Activated T-helper 17 cell treated with anti-CD3 and anti-CD28 coated beads, Interleukin-2, amount 50 U/mL, for 72 hours (primary cell): ENCODE measurements around the gene WNK2. TPM values are rescaled to one million over a fixed set of nuclear protein-coding genes. Genes with fewer than 3 reads are reported as not detected.

Experiments
- ATAC-seq: fragments of 150-1000 bp; cut with Tn5 transposase; replicated peaks from 2 replicates; pipeline ENCODE4 v1.10.0; 2021; ENCODE audit warnings: mild to moderate bottlenecking, moderate library complexity
- H3K27ac Mint-ChIP-seq: one replicate; pipeline ENCODE4 v1.8.0; 2022; ENCODE audit warnings: mixed read lengths
- H3K27me3 Mint-ChIP-seq: one replicate; pipeline ENCODE4 v1.8.0; 2022; ENCODE audit warnings: mixed read lengths
- H3K36me3 Mint-ChIP-seq: one replicate; pipeline ENCODE4 v1.8.0; 2022; ENCODE audit warnings: low read depth, mild to moderate bottlenecking, mixed read lengths
- H3K4me1 Mint-ChIP-seq: one replicate; pipeline ENCODE4 v1.8.0; 2022; ENCODE audit warnings: mixed read lengths
- H3K4me3 Mint-ChIP-seq: one replicate; pipeline ENCODE4 v1.8.0; 2022; ENCODE audit warnings: mild to moderate bottlenecking, mixed read lengths
- H3K9me3 Mint-ChIP-seq: one replicate; pipeline ENCODE4 v1.8.0; 2022; ENCODE audit warnings: mixed read lengths
- total RNA-seq, 2 donors: library from RNA; stranded (reverse); gene quantifications; one replicate each; pipeline ENCODE4 v1.2.3, GENCODE V29; 2022

Gene WNK2
- total RNA-seq, 2 donors from 2014 or later, result 0.39 to 0.93 TPM

GRCh38 chr9:93288341-93288740 is 104.4 kb downstream of the WNK2 start:
- Mint-ChIP-seq H3K4me1 (no peaks in the 10 kb centered on the region), H3K36me3 (no peaks in the 10 kb centered on the region), H3K4me3 (no peak overlapping the region), H3K27ac (no peak overlapping the region), H3K27me3 (peaks cover 13% of the 10 kb centered on the region), H3K9me3 (peaks cover 7% of the 10 kb centered on the region)
- no peak for ATAC-seq

GRCh38 chr9:93288891-93289883 is 105.2 kb downstream of the WNK2 start:
- H3K27me3 Mint-ChIP-seq, result peaks cover 7% of the 10 kb centered on the region
- H3K27ac Mint-ChIP-seq, result no peak overlapping the region
- H3K4me3 Mint-ChIP-seq, result no peak overlapping the region
- ATAC-seq, result no peak
- H3K4me1 Mint-ChIP-seq, result no peaks in the 10 kb centered on the region
- no peaks in the 10 kb centered on the region for H3K36me3 Mint-ChIP-seq
- H3K9me3 Mint-ChIP-seq, result peaks cover under 1% of the 10 kb centered on the region

- Mint-ChIP-seq H3K4me3 (no peak overlapping the region), H3K9me3 (no peaks in the 10 kb centered on the region), H3K4me1 (no peaks in the 10 kb centered on the region), H3K36me3 (no peaks in the 10 kb centered on the region), H3K27me3 (peaks cover 6% of the 10 kb centered on the region), H3K27ac (no peak overlapping the region)
- no peak for ATAC-seq
These were observed 106.8 kb downstream of the WNK2 start for GRCh38 chr9:93290495-93291434.

GRCh38 chr9:93291536-93292287 is 107.8 kb downstream of the WNK2 start:
- H3K4me3 Mint-ChIP-seq, result no peak overlapping the region
- ATAC-seq, result no peak
- no peaks in the 10 kb centered on the region for H3K9me3 Mint-ChIP-seq
- H3K27ac Mint-ChIP-seq, result no peak overlapping the region
- peaks cover 5% of the 10 kb centered on the region for H3K27me3 Mint-ChIP-seq
- H3K4me1 Mint-ChIP-seq, result no peaks in the 10 kb centered on the region
- H3K36me3 Mint-ChIP-seq, result no peaks in the 10 kb centered on the region

- Mint-ChIP-seq H3K36me3 (no peaks in the 10 kb centered on the region), H3K9me3 (no peaks in the 10 kb centered on the region), H3K4me1 (peaks cover 3% of the 10 kb centered on the region), H3K27me3 (peaks cover 2% of the 10 kb centered on the region), H3K4me3 (no peak overlapping the region), H3K27ac (no peak overlapping the region)
- no peak for ATAC-seq
These were observed 108.3 kb downstream of the WNK2 start for GRCh38 chr9:93292288-93292615.

- no peak overlapping the region for H3K27ac Mint-ChIP-seq
- H3K4me3 Mint-ChIP-seq, result no peak overlapping the region
- peaks cover 4% of the 10 kb centered on the region for H3K4me1 Mint-ChIP-seq
- no peaks in the 10 kb centered on the region for H3K9me3 Mint-ChIP-seq
- no peaks in the 10 kb centered on the region for H3K27me3 Mint-ChIP-seq
- no peak for ATAC-seq
- H3K36me3 Mint-ChIP-seq, result no peaks in the 10 kb centered on the region
These were observed 108.9 kb downstream of the WNK2 start for GRCh38 chr9:93292664-93293328.

- H3K36me3 Mint-ChIP-seq, result no peaks in the 10 kb centered on the region
- no peak for ATAC-seq
- H3K27me3 Mint-ChIP-seq, result no peaks in the 10 kb centered on the region
- H3K4me1 Mint-ChIP-seq, result peaks cover 4% of the 10 kb centered on the region
- H3K27ac Mint-ChIP-seq, result peak overlapping the region; percentile 21
- no peak overlapping the region for H3K4me3 Mint-ChIP-seq
- H3K9me3 Mint-ChIP-seq, result no peaks in the 10 kb centered on the region
These were observed 110.1 kb downstream of the WNK2 start for GRCh38 chr9:93294011-93294410.

- H3K27ac Mint-ChIP-seq, result no peak overlapping the region
These were observed 111.1 kb downstream of the WNK2 start for GRCh38 chr9:93295031-93295430.

GRCh38 chr9:93295456-93296076 is 111.6 kb downstream of the WNK2 start:
- peaks cover 4% of the 10 kb centered on the region for H3K4me1 Mint-ChIP-seq
- no peaks in the 10 kb centered on the region for H3K36me3 Mint-ChIP-seq
- H3K27ac Mint-ChIP-seq, result no peak overlapping the region
- no peaks in the 10 kb centered on the region for H3K27me3 Mint-ChIP-seq
- H3K4me3 Mint-ChIP-seq, result no peak overlapping the region
- ATAC-seq, result no peak
- no peaks in the 10 kb centered on the region for H3K9me3 Mint-ChIP-seq

More at GRCh38 chr9:93295031-93295430, 111.1 kb downstream of the WNK2 start:
- Mint-ChIP-seq H3K4me3 (no peak overlapping the region), H3K4me1 (peaks cover 4% of the 10 kb centered on the region), H3K36me3 (no peaks in the 10 kb centered on the region), H3K27me3 (no peaks in the 10 kb centered on the region), H3K9me3 (no peaks in the 10 kb centered on the region)
- ATAC-seq, result no peak

GRCh38 chr9:93296889-93297480 is 113.0 kb downstream of the WNK2 start:
- Mint-ChIP-seq H3K9me3 (no peaks in the 10 kb centered on the region), H3K36me3 (no peaks in the 10 kb centered on the region), H3K27me3 (no peaks in the 10 kb centered on the region), H3K4me1 (peaks cover 8% of the 10 kb centered on the region), H3K4me3 (no peak overlapping the region), H3K27ac (peak overlapping the region; percentile 52)
- no peak for ATAC-seq

GRCh38 chr9:93297659-93298497 is 113.9 kb downstream of the WNK2 start:
- peaks cover 8% of the 10 kb centered on the region for H3K4me1 Mint-ChIP-seq

More at GRCh38 chr9:93297659-93298497, 113.9 kb downstream of the WNK2 start:
- peak overlapping the region; percentile 52 for H3K27ac Mint-ChIP-seq
- H3K4me3 Mint-ChIP-seq, result no peak overlapping the region
- H3K36me3 Mint-ChIP-seq, result no peaks in the 10 kb centered on the region
- no peak for ATAC-seq
- H3K9me3 Mint-ChIP-seq, result no peaks in the 10 kb centered on the region
- H3K27me3 Mint-ChIP-seq, result no peaks in the 10 kb centered on the region
